IPS-18c (cell line): ENCODE data around the gene SLC46A3.

Experiments
- H3K4me3 ChIP-seq: 2 replicates; pipeline ENCODE4 v1.7.0; 2013; ENCODE audit warnings: low read depth, mild to moderate bottlenecking, low read length, moderate library complexity; ENCODE audit not compliant: insufficient read depth
- H3K9me3 ChIP-seq: one replicate; pipeline ENCODE4 v1.6.1; 2013; ENCODE audit warnings: mild to moderate bottlenecking, low read length, moderate library complexity; ENCODE audit not compliant: control insufficient read depth, insufficient read depth

The SLC46A3 gene

DNA sequence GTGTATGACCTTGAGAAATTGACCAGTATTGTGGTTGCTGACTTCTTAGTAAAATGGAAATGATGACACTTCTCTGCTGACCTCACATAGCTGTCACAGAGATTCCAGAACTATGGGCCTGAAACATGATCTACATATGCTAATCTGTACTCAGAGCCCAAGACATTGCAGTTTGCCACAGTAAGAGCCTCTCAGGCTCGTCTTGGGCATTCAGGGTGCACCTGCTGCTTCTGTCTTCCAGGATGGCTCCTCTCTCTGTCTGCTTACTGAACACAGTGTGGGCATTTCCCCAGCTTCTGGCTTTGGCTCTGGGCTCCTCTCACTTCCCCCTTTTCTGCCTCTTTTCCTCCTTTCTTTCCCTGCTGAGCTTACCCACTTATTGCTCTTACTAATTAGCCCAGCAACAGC is 22.3 kb upstream of the SLC46A3 start:
- Histone ChIP-seq H3K4me3 (no peak overlapping the region), H3K9me3 (no peaks in the 10 kb centered on the region)

DNA sequence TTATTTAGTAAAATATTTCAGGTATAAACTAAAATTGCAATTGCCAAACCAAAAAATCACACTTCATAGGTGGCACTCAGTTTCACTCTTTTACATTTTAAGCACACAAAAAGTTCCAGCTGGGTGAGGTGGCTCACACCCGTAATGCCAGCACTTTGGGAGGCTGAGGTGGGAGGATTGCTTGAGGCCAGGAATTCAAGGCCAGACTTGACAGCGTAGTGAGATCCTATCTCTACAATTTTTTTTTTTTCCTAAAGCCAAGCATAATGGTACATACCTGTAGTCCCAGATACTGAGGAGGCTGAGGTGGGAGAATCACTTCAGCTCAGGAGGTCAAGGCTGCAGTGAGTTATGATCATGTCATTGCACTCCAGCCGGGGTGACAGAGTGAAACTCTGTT is 20.6 kb upstream of the SLC46A3 start:
- no peak overlapping the region for H3K4me3 ChIP-seq
- H3K9me3 ChIP-seq, result no peaks in the 10 kb centered on the region

DNA sequence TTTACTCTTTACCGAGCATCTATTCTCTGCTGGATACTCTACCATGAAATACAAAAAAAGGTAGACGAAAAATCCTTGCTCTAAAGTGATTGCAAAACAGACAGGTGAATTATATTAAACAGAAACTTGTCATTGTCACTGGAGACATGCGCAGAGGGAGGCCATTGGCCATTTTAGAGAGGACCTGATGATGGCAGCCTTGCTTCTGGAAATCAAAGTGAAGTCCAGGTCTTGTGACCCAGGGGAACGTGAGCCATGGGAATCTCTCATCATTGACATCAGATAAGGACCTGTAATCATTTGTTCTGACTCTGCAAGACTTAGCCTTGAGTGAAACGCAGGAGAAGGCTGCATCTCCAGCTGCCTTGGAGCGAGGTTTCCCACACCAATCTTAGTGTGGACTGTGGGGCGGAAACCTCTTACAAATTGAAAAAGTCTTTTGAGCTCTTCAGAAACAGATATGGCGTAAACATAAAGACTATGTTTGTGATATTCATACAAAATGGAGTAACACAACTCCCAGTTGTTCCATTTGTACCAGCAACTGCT is 16.8 kb upstream of the SLC46A3 start:
- Histone ChIP-seq H3K9me3 (no peaks in the 10 kb centered on the region), H3K4me3 (no peak overlapping the region)

DNA sequence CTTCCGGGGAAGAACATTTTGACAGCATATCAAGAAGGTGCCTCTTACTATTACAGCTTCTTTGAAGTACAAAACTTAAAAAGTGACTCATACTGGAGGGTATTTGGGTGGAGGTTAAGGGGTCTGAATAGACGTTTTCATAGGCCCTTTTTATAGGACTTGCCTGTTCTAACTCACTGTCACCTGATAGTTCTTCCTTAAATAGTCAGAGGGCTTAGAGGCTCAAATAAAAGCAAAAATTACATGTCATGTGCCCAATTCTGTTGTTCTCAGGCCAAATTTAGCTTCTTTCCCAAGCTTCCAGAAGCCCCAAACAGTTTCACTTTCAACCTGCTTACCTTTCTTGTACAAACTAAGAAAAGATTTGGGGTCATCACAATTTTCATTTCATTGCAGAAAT is 16.1 kb upstream of the SLC46A3 start:
- Histone ChIP-seq H3K9me3 (no peaks in the 10 kb centered on the region), H3K4me3 (no peak overlapping the region)

DNA sequence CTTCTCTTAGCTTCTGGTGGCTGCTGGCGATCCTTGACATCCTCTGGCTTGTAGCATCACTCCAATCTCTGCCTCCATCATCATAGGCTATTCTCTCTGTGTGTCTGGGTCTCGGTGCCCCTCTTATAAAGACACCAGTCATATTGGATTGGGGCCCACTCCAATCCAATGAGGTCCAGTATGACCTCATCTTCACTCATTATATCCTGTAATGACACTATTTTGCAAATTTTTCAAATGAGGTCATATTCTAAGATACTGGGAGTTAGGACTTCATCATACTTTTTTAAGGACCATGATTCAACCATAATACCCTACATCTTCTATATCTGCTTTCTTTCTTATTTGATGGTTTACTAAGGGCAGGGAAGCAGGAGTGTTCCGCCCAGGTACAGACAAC is 12.0 kb upstream of the SLC46A3 start:
- no peak overlapping the region for H3K4me3 ChIP-seq
- H3K9me3 ChIP-seq, result no peaks in the 10 kb centered on the region

DNA sequence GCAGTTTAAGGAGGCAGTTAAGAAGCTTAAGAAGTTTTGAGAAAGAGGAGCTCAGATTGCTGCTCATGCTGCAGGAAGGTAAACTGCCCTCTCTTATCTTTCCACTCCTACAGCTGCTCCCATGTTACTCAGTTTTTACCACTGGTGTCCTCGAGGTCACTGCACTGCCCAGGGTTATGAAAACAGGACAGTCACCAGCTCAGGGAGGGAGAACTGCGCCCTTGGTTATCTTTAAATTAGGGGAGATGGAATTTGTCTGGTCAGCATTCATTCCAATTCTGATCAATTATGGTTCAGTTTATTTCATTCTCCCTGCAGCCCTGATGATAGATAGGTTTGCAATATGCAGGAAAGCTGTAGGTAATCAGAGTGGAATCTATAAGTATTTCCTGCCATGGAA is 10.8 kb upstream of the SLC46A3 start:
- no peak overlapping the region for H3K4me3 ChIP-seq

DNA sequence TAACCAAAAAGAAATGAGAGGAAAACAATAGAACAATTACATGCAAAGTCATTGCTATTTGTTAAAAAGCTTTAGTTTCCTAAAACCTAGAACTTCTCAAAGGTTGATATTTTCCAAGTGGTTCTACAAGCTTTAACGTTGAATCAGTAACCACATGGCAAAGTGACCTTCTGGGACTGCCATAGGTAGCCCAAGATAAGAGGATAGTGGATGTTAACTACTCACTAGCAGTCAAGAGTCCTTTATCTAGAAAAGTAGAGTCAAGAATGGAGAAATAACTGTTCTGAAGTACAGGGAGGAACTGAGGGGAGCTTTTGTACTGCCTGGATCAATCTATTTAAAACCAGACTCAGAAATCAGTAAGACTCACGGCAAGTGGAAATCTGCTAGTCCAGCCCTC is 9.9 kb upstream of the SLC46A3 start:
- Histone ChIP-seq H3K4me3 (no peak overlapping the region), H3K9me3 (no peaks in the 10 kb centered on the region)

More for the DNA sequence above, 10.8 kb upstream of the SLC46A3 start:
- no peaks in the 10 kb centered on the region for H3K9me3 ChIP-seq

DNA sequence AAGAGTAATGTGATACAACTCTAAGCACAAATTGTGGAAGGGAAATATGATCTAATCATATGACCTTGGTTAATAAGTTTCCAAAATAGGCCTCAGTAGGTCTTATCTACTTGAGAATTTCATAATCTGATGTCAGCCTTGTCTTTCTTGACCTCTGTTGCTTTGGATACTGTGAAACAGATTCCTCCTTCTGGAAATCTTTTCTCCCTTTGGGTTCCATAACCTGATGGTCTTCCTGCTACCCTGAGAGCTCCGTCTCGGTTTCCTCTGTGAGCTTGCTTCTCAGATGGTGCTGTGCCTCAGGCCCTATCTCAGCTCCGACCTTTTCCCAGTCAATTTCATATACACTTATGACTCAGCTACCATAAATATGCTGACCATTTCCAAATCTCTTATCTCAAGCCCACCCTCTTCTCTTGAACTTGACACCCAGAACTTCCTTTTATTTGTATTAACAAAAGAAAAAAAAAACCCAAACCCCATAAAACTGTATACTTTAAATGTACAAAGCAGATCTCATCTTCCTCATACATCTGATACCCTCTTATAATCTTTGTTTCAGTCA is 6.4 kb upstream of the SLC46A3 start:
- no peak overlapping the region for H3K4me3 ChIP-seq
- no peaks in the 10 kb centered on the region for H3K9me3 ChIP-seq

DNA sequence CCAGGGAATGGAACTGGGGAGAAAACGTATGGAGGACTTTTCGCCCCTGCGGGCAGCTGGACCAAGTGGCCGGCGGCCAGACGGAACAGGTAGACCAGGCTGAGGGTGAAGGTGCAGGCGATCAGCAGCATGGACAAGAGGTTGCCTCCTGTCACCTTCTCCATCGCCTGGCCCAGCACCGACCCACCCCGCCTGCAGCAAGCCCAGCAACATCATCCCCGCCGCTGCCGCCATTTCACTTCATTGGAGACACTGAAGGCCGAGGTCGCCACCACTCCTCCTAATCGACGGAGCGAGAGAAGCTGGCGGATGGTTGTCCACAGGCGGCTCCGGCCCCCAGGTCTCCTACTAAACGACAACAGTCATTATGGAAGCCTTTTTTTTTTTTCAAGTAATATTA is 5.0 kb upstream of the SLC46A3 start:
- Histone ChIP-seq H3K9me3 (no peaks in the 10 kb centered on the region), H3K4me3 (no peak overlapping the region)

DNA sequence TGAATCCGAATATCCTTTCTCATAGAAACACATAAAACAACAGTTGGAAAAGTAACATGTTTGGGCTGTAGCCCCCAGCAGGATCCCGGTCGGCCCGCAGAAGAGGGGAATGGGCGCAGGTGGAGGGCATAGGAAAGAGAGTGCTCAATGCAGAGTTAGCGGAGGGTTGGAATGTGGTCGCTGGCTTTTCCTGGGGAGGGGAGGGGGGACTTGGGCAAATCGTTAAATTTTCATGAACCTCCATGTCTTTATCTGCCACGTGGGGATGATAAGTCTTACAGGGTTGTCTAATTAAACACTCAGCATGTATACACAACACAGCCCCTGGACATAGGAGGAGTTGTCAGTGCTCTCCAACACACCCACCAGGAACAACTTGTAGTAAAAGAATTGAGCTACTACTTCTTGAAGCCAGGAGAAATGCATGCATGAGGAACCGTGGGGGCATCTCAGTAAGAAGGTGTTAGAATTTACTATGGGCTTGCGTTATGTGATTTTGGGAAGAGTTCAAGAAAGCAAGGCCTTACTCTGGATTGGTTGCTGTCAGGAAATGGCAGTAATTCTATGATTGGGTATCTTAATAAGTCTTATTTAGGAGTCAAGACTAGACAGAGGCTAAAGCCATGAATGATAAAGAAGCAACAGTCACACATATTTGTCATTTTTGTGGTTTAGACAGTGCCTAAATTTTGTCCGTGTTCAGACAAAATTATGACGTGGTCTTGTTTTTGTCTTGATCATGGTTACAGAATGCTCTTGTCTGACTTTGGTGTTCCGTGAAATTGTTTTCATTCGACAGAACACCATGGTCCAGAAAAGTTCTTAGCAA is 671 bp upstream of the SLC46A3 start:
- H3K4me3 ChIP-seq, result peak overlapping the region; percentile 78
- H3K9me3 ChIP-seq, result peaks cover 2% of the 10 kb centered on the region

DNA sequence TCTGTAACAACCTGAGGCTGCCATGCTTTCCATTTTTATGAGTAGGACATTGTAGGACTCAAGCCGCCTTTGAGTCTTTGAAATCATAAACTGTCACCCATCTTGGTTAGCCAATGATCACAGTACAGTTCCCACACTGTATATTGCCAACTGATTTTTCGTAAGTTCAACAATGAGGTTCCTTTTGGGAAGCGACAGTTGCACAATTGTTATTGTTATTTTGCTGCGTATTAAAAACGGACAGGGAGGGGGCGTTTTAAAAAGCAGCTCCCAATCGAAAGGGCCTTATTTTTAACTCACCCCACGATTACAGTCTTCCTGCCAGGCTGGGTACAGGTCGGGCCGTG is 601 bp downstream of the SLC46A3 start:
- peak overlapping the region; percentile 78 for H3K4me3 ChIP-seq
- peaks cover 2% of the 10 kb centered on the region for H3K9me3 ChIP-seq

DNA sequence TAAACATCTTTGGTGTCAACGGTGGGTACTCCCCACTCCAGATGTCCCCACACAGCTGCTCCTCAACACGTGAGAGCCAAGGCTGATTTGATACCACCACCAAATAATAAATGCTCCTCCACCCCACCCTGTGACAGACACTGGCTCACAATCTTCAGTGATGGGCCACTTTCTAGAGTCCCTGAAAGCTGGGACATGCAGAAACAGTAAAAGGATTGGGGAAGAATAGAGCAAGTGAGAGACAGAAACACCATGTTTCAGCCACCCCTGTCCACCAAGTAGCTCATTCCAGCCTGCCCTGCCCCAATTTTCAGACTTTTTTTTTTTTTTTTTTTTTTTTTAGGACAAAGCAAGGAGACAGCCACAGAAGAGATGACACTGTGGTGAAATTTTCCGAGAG is 1.6 kb downstream of the SLC46A3 start:
- H3K4me3 ChIP-seq, result no peak overlapping the region
- peaks cover 2% of the 10 kb centered on the region for H3K9me3 ChIP-seq

DNA sequence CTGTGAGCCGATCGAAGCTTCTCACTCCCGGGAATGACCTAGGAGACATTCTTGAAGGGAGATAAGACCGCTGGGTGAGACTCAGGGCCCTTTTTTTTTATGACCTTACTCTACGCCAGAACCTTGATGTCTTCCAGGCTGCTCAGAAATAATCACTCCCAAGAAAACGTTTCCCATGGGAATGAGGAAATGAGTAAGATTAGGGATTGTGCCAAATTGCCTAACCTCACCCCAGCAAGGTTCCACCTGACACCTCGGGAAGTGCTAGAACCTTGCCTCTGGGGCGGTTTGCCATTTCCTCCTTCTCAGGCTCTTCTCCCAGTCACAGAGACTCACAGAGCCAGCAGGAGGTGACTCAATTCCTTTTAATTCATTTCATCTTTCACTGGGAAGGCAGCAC is 2.3 kb downstream of the SLC46A3 start:
- Histone ChIP-seq H3K4me3 (no peak overlapping the region), H3K9me3 (peaks cover 2% of the 10 kb centered on the region)

DNA sequence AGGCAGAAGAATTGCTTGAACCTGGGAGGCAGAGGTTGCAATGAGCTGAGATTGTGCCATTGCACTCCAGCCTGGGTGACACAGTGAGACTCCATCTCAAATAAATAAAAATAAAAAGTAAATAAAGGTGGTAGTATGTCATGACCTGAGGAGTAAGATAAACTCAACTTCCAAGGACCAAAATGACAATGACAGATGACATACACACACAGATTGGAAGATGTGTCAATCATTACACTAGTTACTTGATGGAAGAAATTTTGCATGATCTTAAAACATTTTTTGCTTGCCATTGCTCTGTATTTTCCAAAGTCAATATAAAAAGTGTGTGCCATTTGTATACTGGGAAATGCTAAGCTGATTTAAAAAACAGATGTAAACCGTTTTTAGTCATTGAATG is 4.1 kb downstream of the SLC46A3 start:
- H3K9me3 ChIP-seq, result peaks cover 2% of the 10 kb centered on the region
- H3K4me3 ChIP-seq, result no peak overlapping the region

DNA sequence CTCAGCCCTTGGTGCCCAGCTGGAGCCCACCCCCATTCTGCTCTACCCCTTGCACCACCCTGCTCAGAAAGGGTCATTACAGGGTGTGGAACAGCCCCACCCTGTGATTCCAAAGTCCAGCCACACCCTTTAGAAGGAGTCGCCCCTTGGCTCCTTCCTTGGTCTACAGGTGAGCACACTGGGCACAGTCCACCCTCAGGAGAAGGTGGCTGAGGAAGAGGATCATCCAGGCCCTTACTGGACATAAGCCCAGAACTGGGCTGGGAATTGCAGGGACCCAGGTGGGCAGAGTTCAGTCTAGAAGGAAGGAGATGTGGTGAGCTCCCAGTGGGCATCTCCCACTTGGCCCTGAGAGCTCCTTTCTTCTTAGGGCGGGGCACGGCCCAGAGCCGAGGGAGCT is 8.6 kb downstream of the SLC46A3 start:
- Histone ChIP-seq H3K9me3 (no peaks in the 10 kb centered on the region), H3K4me3 (no peak overlapping the region)

DNA sequence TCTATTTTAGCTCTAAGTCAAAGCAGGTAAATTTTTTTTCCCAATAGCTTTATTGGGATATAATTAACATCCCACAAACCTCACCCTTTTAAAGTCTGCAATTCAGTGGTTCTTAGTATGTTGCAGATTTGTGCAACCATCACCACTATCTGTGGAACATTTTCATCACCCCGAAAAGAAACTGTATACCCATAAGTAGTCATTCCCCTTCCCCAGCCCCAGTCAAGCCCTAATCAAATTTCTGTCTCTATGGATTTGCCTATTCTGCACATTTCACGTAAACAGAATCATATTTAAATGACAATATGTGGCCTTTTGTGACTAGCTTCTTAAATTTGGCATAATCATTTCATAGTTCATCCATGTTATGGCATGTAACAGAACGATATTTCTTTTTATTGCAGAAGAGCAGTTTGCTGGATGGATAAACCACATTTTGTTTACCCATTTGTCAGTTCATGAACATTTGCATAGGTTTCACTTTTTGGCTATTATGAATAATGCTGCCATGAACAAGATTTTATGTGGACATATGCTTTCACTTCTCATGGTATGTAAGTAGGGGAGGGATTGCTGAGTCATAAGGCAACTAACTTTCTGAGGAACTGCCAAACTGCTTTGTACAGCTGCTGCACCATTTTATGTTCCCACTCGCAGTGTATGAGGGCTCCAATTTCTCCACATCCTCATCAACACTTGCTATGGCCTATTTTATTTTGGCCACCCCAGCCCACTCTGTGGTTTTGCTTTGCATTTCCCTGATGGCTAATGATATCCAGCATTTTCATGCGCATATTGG is 10.9 kb downstream of the SLC46A3 start:
- H3K4me3 ChIP-seq, result no peak overlapping the region
- no peaks in the 10 kb centered on the region for H3K9me3 ChIP-seq

DNA sequence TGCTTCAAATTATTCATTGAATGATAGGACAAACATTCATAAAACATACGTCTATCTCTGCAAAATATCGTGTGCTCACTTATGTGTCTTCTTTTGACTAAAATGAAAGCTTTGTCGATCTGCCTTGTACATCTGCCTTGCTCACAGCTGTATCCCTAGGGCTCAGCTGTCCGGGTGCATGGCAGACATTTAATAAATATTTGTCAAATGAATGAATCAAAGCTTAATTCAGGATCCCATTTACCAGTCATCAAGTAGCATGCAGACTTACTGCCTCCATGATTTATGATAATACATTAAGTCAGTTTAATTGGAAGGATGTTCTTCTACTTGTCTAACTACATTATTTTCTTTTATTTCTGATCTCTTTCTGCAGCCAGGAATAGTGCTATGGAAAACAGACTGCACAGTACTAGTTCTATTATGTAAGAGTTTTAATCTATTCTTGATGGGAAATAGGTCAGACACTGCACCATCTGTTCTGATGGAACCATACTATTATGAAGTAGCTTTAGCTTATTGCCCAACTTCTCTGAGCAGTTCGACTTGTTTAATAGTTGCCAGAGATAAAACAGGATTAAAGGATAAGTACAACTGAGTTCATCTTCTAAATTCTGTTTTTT is 13.2 kb downstream of the SLC46A3 start:
- no peaks in the 10 kb centered on the region for H3K9me3 ChIP-seq

More for the DNA sequence above, 13.2 kb downstream of the SLC46A3 start:
- H3K4me3 ChIP-seq, result no peak overlapping the region
